CD4-positive, alpha-beta T cell treated with Interleukin-4 for 4 hours (primary cell): ENCODE data around the gene TWF2.
A peak's percentile ranks its signal among the peaks of the same experiment; 100 is the strongest.
"Not testable (repeated sequence)": the region's sequence is repeated elsewhere in the genome, so short reads cannot be mapped to it uniquely, and the experiment has no call there.

Source experiments
- DNase-seq: peaks from one replicate; pipeline ENCODE4 v3.0.0-alpha.2; 2020

TWF2 gene

GRCh38 chr3:52238761-52239701, at the start of gene TWF2:
Gene TWF2 (minus strand): TSS chr3:52239158. CDS start chr3:52239016, 142 bp downstream.
- DNase-seq = peak; percentile 88

- no peak for DNase-seq
Observed at GRCh38 chr3:52288674-52289073, 49.7 kb upstream of the TWF2 start.

GRCh38 chr3:52286777-52287110, 47.8 kb upstream of the TWF2 start:
- DNase-seq = no peak

- DNase-seq = not testable (repeated sequence)
Observed at GRCh38 chr3:52284051-52284450, 45.1 kb upstream of the TWF2 start.

- no peak for DNase-seq
Observed at GRCh38 chr3:52283306-52283705, 44.3 kb upstream of the TWF2 start.

- peak; percentile 77 for DNase-seq
Observed at GRCh38 chr3:52281981-52282801, 43.2 kb upstream of the TWF2 start.

GRCh38 chr3:52280050-52280461, 41.1 kb upstream of the TWF2 start:
- no peak for DNase-seq

GRCh38 chr3:52279596-52279995, 40.6 kb upstream of the TWF2 start:
- DNase-seq = peak; percentile 27

GRCh38 chr3:52278510-52279069, 39.6 kb upstream of the TWF2 start, which contains the start of gene WDR82:
Gene WDR82 (minus strand): TSS chr3:52278649. CDS start chr3:52278361, 288 bp downstream.
- peak; percentile 94 for DNase-seq

- peak; percentile 42 for DNase-seq
Observed at GRCh38 chr3:52277972-52278509, 39.1 kb upstream of the TWF2 start.

GRCh38 chr3:52277071-52277964, 38.4 kb upstream of the TWF2 start:
- peak; percentile 69 for DNase-seq

- DNase-seq = not testable (repeated sequence)
Observed at GRCh38 chr3:52274781-52275180, 35.8 kb upstream of the TWF2 start.

- DNase-seq = no peak
Observed at GRCh38 chr3:52272831-52273230, 33.9 kb upstream of the TWF2 start.

GRCh38 chr3:52272172-52272571, 33.2 kb upstream of the TWF2 start:
- DNase-seq = not testable (repeated sequence)

GRCh38 chr3:52270252-52270754, 31.3 kb upstream of the TWF2 start:
- DNase-seq = no peak

- peak; percentile 49 for DNase-seq
Observed at GRCh38 chr3:52269776-52270175, 30.8 kb upstream of the TWF2 start.

GRCh38 chr3:52268036-52268435, 29.1 kb upstream of the TWF2 start:
- DNase-seq = peak; percentile 55

GRCh38 chr3:52265387-52265786, 26.4 kb upstream of the TWF2 start:
- DNase-seq = no peak

- DNase-seq = no peak
Observed at GRCh38 chr3:52262447-52262846, 23.5 kb upstream of the TWF2 start.

- no peak for DNase-seq
Observed at GRCh38 chr3:52259448-52259847, 20.5 kb upstream of the TWF2 start.

- no peak for DNase-seq
Observed at GRCh38 chr3:52259035-52259434, 20.1 kb upstream of the TWF2 start.

- no peak for DNase-seq
Observed at GRCh38 chr3:52257911-52258310, 19.0 kb upstream of the TWF2 start.
